ENCODE results near the gene CHST12. TPM values are rescaled to one million over a fixed set of nuclear protein-coding genes. Genes with fewer than 3 reads are reported as not detected.
"Not testable (repeated sequence)": the region's sequence is repeated elsewhere in the genome, so short reads cannot be mapped to it uniquely, and the experiment has no call there.

Gene CHST12
- total RNA-seq, 1 donor from 2014 or later = 16.7 TPM

- H3K9me3 Mint-ChIP-seq (ENCODE audit: low read depth) = no peaks in the 10 kb centered on the region
- no peak overlapping the region for H3K27ac Mint-ChIP-seq
- TF ChIP-seq CTCF (IDR thresholded peaks at IDR 0.05; ENCODE audit: unreplicated experiment) = no peak
- no peaks in the 10 kb centered on the region for H3K27me3 Mint-ChIP-seq
- no peak overlapping the region for H3K4me3 Mint-ChIP-seq (ENCODE audit: low read depth)
- H3K36me3 Mint-ChIP-seq (ENCODE audit: insufficient read depth) = no peaks in the 10 kb centered on the region
- H3K4me1 Mint-ChIP-seq (ENCODE audit: low read depth) = no peaks in the 10 kb centered on the region
- no peak for DNase-seq (ENCODE audit: low spot score, unreplicated experiment)
Measured at GRCh38 chr7:2452643-2453270, 49.3 kb downstream of the CHST12 start.

DNA sequence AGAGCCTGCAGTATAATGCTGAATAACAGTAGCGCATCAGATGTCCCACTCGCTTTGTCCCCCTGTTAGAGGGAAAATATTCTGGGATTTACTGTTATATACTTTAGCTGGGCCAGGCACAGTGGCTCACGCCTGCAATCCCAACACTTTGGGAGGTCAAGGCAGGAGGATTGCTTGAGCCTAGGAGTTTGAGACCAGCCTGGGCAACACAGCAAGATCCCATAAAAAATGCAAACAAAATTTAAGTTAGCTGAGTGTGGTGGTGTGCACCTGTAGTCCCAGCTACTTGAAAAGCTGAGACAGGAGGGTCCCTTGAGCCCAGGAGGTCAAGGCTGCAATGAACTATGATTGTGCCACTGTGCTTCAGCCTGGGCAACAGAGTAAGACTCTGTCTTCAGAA, 50.4 kb downstream of the CHST12 start:
- H3K4me3 Mint-ChIP-seq (ENCODE audit: low read depth); H3K4me1 Mint-ChIP-seq (ENCODE audit: low read depth); DNase-seq (ENCODE audit: low spot score, unreplicated experiment); H3K27ac Mint-ChIP-seq; H3K36me3 Mint-ChIP-seq (ENCODE audit: insufficient read depth); H3K27me3 Mint-ChIP-seq; H3K9me3 Mint-ChIP-seq (ENCODE audit: low read depth): not testable (repeated sequence)

GRCh38 chr7:2459674-2460073, 56.3 kb downstream of the CHST12 start:
- Mint-ChIP-seq H3K4me1 (ENCODE audit: low read depth) (no peaks in the 10 kb centered on the region), H3K9me3 (ENCODE audit: low read depth) (no peaks in the 10 kb centered on the region), H3K27me3 (no peaks in the 10 kb centered on the region), H3K4me3 (ENCODE audit: low read depth) (no peak overlapping the region), H3K27ac (no peak overlapping the region), H3K36me3 (ENCODE audit: insufficient read depth) (no peaks in the 10 kb centered on the region)
- no peak for TF ChIP-seq CTCF (IDR thresholded peaks at IDR 0.05; ENCODE audit: unreplicated experiment)
- no peak for DNase-seq (ENCODE audit: low spot score, unreplicated experiment)

GRCh38 chr7:2460188-2460587, 56.8 kb downstream of the CHST12 start:
- no peak for DNase-seq (ENCODE audit: low spot score, unreplicated experiment)
- H3K27ac Mint-ChIP-seq = no peak overlapping the region
- H3K9me3 Mint-ChIP-seq (ENCODE audit: low read depth) = no peaks in the 10 kb centered on the region
- no peaks in the 10 kb centered on the region for H3K4me1 Mint-ChIP-seq (ENCODE audit: low read depth)
- H3K4me3 Mint-ChIP-seq (ENCODE audit: low read depth) = no peak overlapping the region
- no peaks in the 10 kb centered on the region for H3K36me3 Mint-ChIP-seq (ENCODE audit: insufficient read depth)
- H3K27me3 Mint-ChIP-seq = no peaks in the 10 kb centered on the region
- TF ChIP-seq CTCF (IDR thresholded peaks at IDR 0.05; ENCODE audit: unreplicated experiment) = no peak

GRCh38 chr7:2460641-2461040, 57.2 kb downstream of the CHST12 start:
- H3K36me3 Mint-ChIP-seq (ENCODE audit: insufficient read depth) = no peaks in the 10 kb centered on the region
- H3K27me3 Mint-ChIP-seq = no peaks in the 10 kb centered on the region
- TF ChIP-seq CTCF (IDR thresholded peaks at IDR 0.05; ENCODE audit: unreplicated experiment) = no peak
- no peak for DNase-seq (ENCODE audit: low spot score, unreplicated experiment)
- no peak overlapping the region for H3K27ac Mint-ChIP-seq
- H3K4me3 Mint-ChIP-seq (ENCODE audit: low read depth) = no peak overlapping the region
- H3K9me3 Mint-ChIP-seq (ENCODE audit: low read depth) = no peaks in the 10 kb centered on the region
- H3K4me1 Mint-ChIP-seq (ENCODE audit: low read depth) = no peaks in the 10 kb centered on the region

DNA sequence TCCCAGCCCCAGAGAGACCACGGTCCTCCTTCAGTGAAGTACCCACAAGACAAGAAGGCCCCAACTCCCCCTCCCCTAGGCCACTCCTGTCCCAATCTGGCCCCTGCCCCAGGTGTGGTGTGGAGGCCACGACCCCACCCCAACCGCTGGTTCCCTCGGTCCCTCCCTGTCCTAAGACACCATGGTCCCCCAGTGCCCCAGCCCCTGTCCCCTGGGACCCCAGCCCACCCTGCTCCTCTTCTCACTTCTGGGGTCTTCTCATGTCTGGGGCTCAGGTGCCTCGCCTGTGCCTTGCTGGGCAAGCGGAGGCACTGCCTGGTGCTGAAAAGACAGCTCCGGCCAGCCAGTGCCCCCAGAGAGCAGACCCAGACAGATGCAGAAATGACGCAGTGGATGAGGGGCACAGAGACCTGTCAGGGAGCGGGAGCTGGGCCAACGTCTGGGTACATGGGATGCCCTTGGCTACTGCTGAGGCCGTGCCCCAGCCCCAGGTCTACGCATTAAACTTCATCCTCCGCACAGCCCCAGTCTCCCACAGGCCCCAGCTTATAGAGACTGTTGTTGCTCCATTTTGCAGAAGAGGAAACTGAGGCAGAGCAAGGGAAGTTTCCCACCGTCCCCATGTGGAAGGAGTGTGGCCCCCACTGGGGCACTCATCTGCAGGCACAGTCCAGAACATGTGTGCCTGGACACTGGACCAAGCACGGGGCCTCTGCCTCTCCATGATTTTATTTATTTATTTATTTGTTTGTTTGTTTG, 58.0 kb downstream of the CHST12 start:
- Mint-ChIP-seq H3K9me3 (ENCODE audit: low read depth) (no peaks in the 10 kb centered on the region), H3K36me3 (ENCODE audit: insufficient read depth) (no peaks in the 10 kb centered on the region), H3K27ac (no peak overlapping the region), H3K27me3 (peaks cover 3% of the 10 kb centered on the region), H3K4me1 (ENCODE audit: low read depth) (no peaks in the 10 kb centered on the region), H3K4me3 (ENCODE audit: low read depth) (no peak overlapping the region)
- TF ChIP-seq CTCF (IDR thresholded peaks at IDR 0.05; ENCODE audit: unreplicated experiment) = no peak
- no peak for DNase-seq (ENCODE audit: low spot score, unreplicated experiment)

Measured in progenitor cell of endocrine pancreas (in vitro differentiated cells).